Tibial artery (tissue), 4 donors: ENCODE measurements around the gene CDH22.

Source experiments
- DNase-seq, 2 donors: peaks; one replicate each; pipeline ENCODE4 v3.0.0-alpha.2; 2019
- H3K27ac ChIP-seq, 2 donors: fragments of 200-600 bp; sonication (generic) in 1 of 2; 1 replicate in 1 of 2; 2 replicates in 1 of 2; pipeline ENCODE4 v1.5.1; 2018 to 2019; ENCODE audit warnings: mild to moderate bottlenecking in 1 of 2
- H3K27me3 ChIP-seq, 2 donors: fragments of 200-600 bp; sonication (generic) in 1 of 2; one replicate each; pipeline versions ENCODE4 v1.5.1 to v1.6.0; 2016 to 2019
- H3K36me3 ChIP-seq, 3 donors: fragments of 200-600 bp; sonication (generic) in 2 of 3; one replicate each; pipeline ENCODE4 v1.5.1; 2016 to 2019; ENCODE audit warnings: mild to moderate bottlenecking in 2 of 3
- H3K4me1 ChIP-seq, 4 donors: fragments of 200-600 bp; sonication (generic) in 2 of 4; 1 replicate in 3 of 4; 2 replicates in 1 of 4; pipeline ENCODE4 v1.5.1; 2016 to 2019
- H3K4me3 ChIP-seq, 2 donors: fragments of 200-600 bp; sonication (generic) in 1 of 2; 1 replicate in 1 of 2; 2 replicates in 1 of 2; pipeline ENCODE4 v1.5.1; 2018 to 2019; ENCODE audit warnings: mild to moderate bottlenecking in 2 of 2
- H3K9me3 ChIP-seq, 3 donors: fragments of 200-600 bp; sonication (generic) in 1 of 3; one replicate each; pipeline ENCODE4 v1.5.1; 2016 to 2019
- CTCF ChIP-seq, 2 experiments: fragments of 200-600 bp in 1 of 2; fragments of 450-650 bp in 1 of 2; IDR thresholded peaks; one replicate each; pipeline ENCODE4 v1.5.1; 2017 to 2019; ENCODE audit warnings: antibody characterized with exemption in 2 of 2, mild to moderate bottlenecking in 1 of 2, moderate library complexity in 1 of 2
- intact Hi-C: fragments of 100-400 bp; cut with DNase I; formaldehyde crosslinking; loops from one replicate; pipeline ENCODE4 v1.15.0; 2023; ENCODE audit warnings: low total_unique reads

CDH22 gene

GRCh38 chr20:46202766-46203509, 105.4 kb downstream of the CDH22 start:
- no peak for TF ChIP-seq CTCF (IDR thresholded peaks at IDR 0.05)
- H3K27ac ChIP-seq, result no peak overlapping the region
- H3K4me1 ChIP-seq, result peaks cover 0 to 13% (median 0%) of the 10 kb centered on the region in 4 donors
- peaks cover 0 to 69% of the 10 kb centered on the region in 2 donors for H3K27me3 ChIP-seq
- H3K9me3 ChIP-seq, result no peaks in the 10 kb centered on the region
- intact Hi-C loops, result no loop called here
- H3K36me3 ChIP-seq, result no peaks in the 10 kb centered on the region
- H3K4me3 ChIP-seq, result no peak overlapping the region
- peak in 1 of 2 donors; percentile 44 for DNase-seq

GRCh38 chr20:46200582-46201570, 107.4 kb downstream of the CDH22 start:
- Histone ChIP-seq H3K27ac (no peak overlapping the region), H3K4me3 (no peak overlapping the region), H3K36me3 (no peaks in the 10 kb centered on the region), H3K4me1 (peaks cover 0 to 8% (median 0%) of the 10 kb centered on the region in 4 donors), H3K27me3 (peaks cover 0 to 85% of the 10 kb centered on the region in 2 donors), H3K9me3 (no peaks in the 10 kb centered on the region)
- intact Hi-C loops, result no loop called here
- no peak for TF ChIP-seq CTCF (IDR thresholded peaks at IDR 0.05)
- DNase-seq, result no peak

- Histone ChIP-seq H3K27ac (no peak overlapping the region), H3K36me3 (no peaks in the 10 kb centered on the region), H3K9me3 (no peaks in the 10 kb centered on the region), H3K4me1 (peaks cover 0 to 8% (median 0%) of the 10 kb centered on the region in 4 donors), H3K4me3 (no peak overlapping the region), H3K27me3 (peaks cover 0 to 79% of the 10 kb centered on the region in 2 donors)
- no peak for TF ChIP-seq CTCF (IDR thresholded peaks at IDR 0.05)
- DNase-seq, result no peak
- intact Hi-C loops, result loop anchor here (10.0 kb wide), 1 partner anchor 726 kb away; no protein-coding TSS in a partner anchor
Measured at GRCh38 chr20:46199198-46199597, 109.1 kb downstream of the CDH22 start.

- Histone ChIP-seq H3K9me3 (no peaks in the 10 kb centered on the region), H3K4me1 (no peaks in the 10 kb centered on the region), H3K36me3 (no peaks in the 10 kb centered on the region), H3K27me3 (peaks cover 0 to 69% of the 10 kb centered on the region in 2 donors), H3K27ac (no peak overlapping the region), H3K4me3 (no peak overlapping the region)
- intact Hi-C loops, result loop anchor here (10.0 kb wide), 1 partner anchor 728 kb away; no protein-coding TSS in a partner anchor
- no peak for DNase-seq
- TF ChIP-seq CTCF (IDR thresholded peaks at IDR 0.05), result no peak
Measured at GRCh38 chr20:46196990-46197389, 111.3 kb downstream of the CDH22 start.

GRCh38 chr20:46195264-46196036, 112.8 kb downstream of the CDH22 start:
- H3K36me3 ChIP-seq, result no peaks in the 10 kb centered on the region
- no peak for TF ChIP-seq CTCF (IDR thresholded peaks at IDR 0.05)
- intact Hi-C loops, result loop anchor here (10.0 kb wide), 1 partner anchor 729 kb away; no protein-coding TSS in a partner anchor
- H3K27ac ChIP-seq, result no peak overlapping the region
- H3K27me3 ChIP-seq, result peaks cover 0 to 59% of the 10 kb centered on the region in 2 donors
- H3K4me1 ChIP-seq, result no peaks in the 10 kb centered on the region
- peaks cover 0 to 5% (median 0%) of the 10 kb centered on the region in 3 donors for H3K9me3 ChIP-seq
- no peak for DNase-seq
- H3K4me3 ChIP-seq, result no peak overlapping the region
